Measurements from ENCODE around the gene CHRM2.

CHRM2 gene

GRCh38 chr7:136877990-136878389, 9.5 kb downstream of the CHRM2 start:
- TF ChIP-seq NFIC (IDR thresholded peaks at IDR 0.05) (no peak), MAX (IDR thresholded peaks at IDR 0.05) (no peak), EP300 (IDR thresholded peaks at IDR 0.05; ENCODE audit: borderline replicate concordance) (no peak), TEAD4 (IDR thresholded peaks at IDR 0.05) (no peak), CREB1 (IDR thresholded peaks at IDR 0.05; ENCODE audit: low read depth) (no peak), YY1 (IDR thresholded peaks at IDR 0.05; ENCODE audit: low read depth) (no peak), TCF12 (IDR thresholded peaks at IDR 0.05; ENCODE audit: low read depth) (no peak), ZBTB7A (IDR thresholded peaks at IDR 0.05; ENCODE audit: low read depth) (no peak), EGR1 (IDR thresholded peaks at IDR 0.05) (no peak), FOXM1 (IDR thresholded peaks at IDR 0.05; ENCODE audit: borderline replicate concordance, low read depth) (no peak), RAD21 (IDR thresholded peaks at IDR 0.05; ENCODE audit: low read depth) (no peak), TAF1 (IDR thresholded peaks at IDR 0.05; ENCODE audit: low read depth) (no peak), CEBPB (IDR thresholded peaks at IDR 0.05) (no peak)
- TF ChIP-seq, protein P1, sequence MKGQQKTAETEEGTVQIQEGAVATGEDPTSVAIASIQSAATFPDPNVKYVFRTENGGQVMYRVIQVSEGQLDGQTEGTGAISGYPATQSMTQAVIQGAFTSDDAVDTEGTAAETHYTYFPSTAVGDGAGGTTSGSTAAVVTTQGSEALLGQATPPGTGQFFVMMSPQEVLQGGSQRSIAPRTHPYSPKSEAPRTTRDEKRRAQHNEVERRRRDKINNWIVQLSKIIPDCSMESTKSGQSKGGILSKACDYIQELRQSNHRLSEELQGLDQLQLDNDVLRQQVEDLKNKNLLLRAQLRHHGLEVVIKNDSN (IDR thresholded peaks at IDR 0.05), result no peak
- TF ChIP-seq, protein P2, sequence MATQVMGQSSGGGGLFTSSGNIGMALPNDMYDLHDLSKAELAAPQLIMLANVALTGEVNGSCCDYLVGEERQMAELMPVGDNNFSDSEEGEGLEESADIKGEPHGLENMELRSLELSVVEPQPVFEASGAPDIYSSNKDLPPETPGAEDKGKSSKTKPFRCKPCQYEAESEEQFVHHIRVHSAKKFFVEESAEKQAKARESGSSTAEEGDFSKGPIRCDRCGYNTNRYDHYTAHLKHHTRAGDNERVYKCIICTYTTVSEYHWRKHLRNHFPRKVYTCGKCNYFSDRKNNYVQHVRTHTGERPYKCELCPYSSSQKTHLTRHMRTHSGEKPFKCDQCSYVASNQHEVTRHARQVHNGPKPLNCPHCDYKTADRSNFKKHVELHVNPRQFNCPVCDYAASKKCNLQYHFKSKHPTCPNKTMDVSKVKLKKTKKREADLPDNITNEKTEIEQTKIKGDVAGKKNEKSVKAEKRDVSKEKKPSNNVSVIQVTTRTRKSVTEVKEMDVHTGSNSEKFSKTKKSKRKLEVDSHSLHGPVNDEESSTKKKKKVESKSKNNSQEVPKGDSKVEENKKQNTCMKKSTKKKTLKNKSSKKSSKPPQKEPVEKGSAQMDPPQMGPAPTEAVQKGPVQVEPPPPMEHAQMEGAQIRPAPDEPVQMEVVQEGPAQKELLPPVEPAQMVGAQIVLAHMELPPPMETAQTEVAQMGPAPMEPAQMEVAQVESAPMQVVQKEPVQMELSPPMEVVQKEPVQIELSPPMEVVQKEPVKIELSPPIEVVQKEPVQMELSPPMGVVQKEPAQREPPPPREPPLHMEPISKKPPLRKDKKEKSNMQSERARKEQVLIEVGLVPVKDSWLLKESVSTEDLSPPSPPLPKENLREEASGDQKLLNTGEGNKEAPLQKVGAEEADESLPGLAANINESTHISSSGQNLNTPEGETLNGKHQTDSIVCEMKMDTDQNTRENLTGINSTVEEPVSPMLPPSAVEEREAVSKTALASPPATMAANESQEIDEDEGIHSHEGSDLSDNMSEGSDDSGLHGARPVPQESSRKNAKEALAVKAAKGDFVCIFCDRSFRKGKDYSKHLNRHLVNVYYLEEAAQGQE (IDR thresholded peaks at IDR 0.05; ENCODE audit: low read depth), result no peak

DNA sequence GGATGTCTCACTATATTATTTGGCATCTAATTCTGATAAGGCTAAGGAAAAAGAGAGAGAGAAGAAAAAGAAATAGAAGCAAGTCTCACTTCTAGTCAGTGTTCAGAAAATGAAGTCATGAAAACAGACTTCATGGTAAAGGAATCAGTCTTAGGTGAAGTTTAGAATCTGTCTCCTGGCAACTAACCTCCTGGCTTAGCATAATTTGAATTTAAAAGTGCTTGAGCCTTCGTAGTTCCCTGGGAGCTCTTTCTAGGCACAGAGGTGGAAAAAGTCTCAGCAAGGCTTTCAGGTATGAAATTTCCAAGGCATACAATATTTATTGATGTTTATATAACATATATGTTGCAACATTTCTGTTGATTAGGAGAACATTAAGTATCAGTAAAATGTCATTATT, 10.4 kb downstream of the CHRM2 start:
- TF ChIP-seq NFIC (IDR thresholded peaks at IDR 0.05) (no peak), CEBPB (IDR thresholded peaks at IDR 0.05) (no peak)

- TF ChIP-seq CEBPB (IDR thresholded peaks at IDR 0.05) (no peak), NFIC (IDR thresholded peaks at IDR 0.05) (no peak), ZBTB7A (IDR thresholded peaks at IDR 0.05; ENCODE audit: low read depth) (no peak), YY1 (IDR thresholded peaks at IDR 0.05; ENCODE audit: low read depth) (no peak)
- TF ChIP-seq, protein P2 (IDR thresholded peaks at IDR 0.05; ENCODE audit: low read depth), result no peak
These were observed 14.6 kb downstream of the CHRM2 start for GRCh38 chr7:136883046-136883445.

GRCh38 chr7:136884492-136884891, 16.0 kb downstream of the CHRM2 start:
- TF ChIP-seq ZBTB7A (IDR thresholded peaks at IDR 0.05; ENCODE audit: low read depth), result no peak
- TF ChIP-seq EGR1 (IDR thresholded peaks at IDR 0.05), result no peak
- no peak for TF ChIP-seq FOXM1 (IDR thresholded peaks at IDR 0.05; ENCODE audit: borderline replicate concordance, low read depth)
- TF ChIP-seq CEBPB (IDR thresholded peaks at IDR 0.05), result no peak
- TF ChIP-seq TCF12 (IDR thresholded peaks at IDR 0.05; ENCODE audit: low read depth), result no peak
- no peak for TF ChIP-seq TEAD4 (IDR thresholded peaks at IDR 0.05)
- TF ChIP-seq NFIC (IDR thresholded peaks at IDR 0.05), result no peak
- no peak for TF ChIP-seq MAX (IDR thresholded peaks at IDR 0.05)
- TF ChIP-seq, protein P1 (IDR thresholded peaks at IDR 0.05), result no peak
- TF ChIP-seq TAF1 (IDR thresholded peaks at IDR 0.05; ENCODE audit: low read depth), result no peak
- TF ChIP-seq RAD21 (IDR thresholded peaks at IDR 0.05; ENCODE audit: low read depth), result no peak

GRCh38 chr7:136887317-136887716, 18.9 kb downstream of the CHRM2 start:
- TF ChIP-seq, protein P2 (IDR thresholded peaks at IDR 0.05; ENCODE audit: low read depth), result no peak
- no peak for TF ChIP-seq NFIC (IDR thresholded peaks at IDR 0.05)
- TF ChIP-seq CEBPB (IDR thresholded peaks at IDR 0.05), result no peak
- TF ChIP-seq, protein P1 (IDR thresholded peaks at IDR 0.05), result no peak
- no peak for TF ChIP-seq MAX (IDR thresholded peaks at IDR 0.05)
- TF ChIP-seq TAF1 (IDR thresholded peaks at IDR 0.05; ENCODE audit: low read depth), result no peak
- TF ChIP-seq YY1 (IDR thresholded peaks at IDR 0.05; ENCODE audit: low read depth), result no peak

Data from Ishikawa (cell line).